Measurements from ENCODE around the gene WIF1.

GRCh38 chr12:65014504-65015271, 106.4 kb downstream of the WIF1 start:
- no peak for TF ChIP-seq POLR2AphosphoS5 (IDR thresholded peaks at IDR 0.05)
- TF ChIP-seq, protein P1, sequence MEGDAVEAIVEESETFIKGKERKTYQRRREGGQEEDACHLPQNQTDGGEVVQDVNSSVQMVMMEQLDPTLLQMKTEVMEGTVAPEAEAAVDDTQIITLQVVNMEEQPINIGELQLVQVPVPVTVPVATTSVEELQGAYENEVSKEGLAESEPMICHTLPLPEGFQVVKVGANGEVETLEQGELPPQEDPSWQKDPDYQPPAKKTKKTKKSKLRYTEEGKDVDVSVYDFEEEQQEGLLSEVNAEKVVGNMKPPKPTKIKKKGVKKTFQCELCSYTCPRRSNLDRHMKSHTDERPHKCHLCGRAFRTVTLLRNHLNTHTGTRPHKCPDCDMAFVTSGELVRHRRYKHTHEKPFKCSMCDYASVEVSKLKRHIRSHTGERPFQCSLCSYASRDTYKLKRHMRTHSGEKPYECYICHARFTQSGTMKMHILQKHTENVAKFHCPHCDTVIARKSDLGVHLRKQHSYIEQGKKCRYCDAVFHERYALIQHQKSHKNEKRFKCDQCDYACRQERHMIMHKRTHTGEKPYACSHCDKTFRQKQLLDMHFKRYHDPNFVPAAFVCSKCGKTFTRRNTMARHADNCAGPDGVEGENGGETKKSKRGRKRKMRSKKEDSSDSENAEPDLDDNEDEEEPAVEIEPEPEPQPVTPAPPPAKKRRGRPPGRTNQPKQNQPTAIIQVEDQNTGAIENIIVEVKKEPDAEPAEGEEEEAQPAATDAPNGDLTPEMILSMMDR (IDR thresholded peaks at IDR 0.05), result no peak

Measured in stomach (tissue), 4 donors.